Hematopoietic multipotent progenitor cell treated with erythropoietin and hydrocortisone succinate and interleukin-3 and kit ligand, for 15 days (in vitro differentiated cells): ENCODE results near the gene SMIM1.

Experiments used
- DNase-seq: peaks from one replicate; pipeline ENCODE4 v3.0.0-alpha.2; 2015; ENCODE audit warnings: low spot score

Gene SMIM1

DNA sequence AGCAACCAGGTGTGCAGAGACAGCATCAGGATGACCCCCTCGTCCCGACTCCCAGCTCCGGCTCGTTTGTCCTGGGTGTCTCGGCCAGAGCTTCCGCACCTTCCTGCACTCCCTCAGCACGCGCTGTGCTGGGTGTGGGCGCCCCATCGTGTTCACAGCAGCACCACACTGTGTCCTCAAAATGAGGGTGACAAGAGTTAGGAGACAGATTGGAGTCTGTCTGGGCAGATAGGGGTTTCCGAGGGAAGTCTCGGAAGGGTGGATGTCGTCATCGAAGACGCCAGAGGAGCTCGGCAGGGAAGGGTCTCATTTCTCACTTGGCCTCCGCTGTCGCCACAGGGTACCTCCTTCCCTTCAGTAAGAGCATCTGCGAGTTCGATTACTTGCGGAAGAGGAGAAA lies 16.2 kb upstream of the SMIM1 start:
- DNase-seq = no peak

DNA sequence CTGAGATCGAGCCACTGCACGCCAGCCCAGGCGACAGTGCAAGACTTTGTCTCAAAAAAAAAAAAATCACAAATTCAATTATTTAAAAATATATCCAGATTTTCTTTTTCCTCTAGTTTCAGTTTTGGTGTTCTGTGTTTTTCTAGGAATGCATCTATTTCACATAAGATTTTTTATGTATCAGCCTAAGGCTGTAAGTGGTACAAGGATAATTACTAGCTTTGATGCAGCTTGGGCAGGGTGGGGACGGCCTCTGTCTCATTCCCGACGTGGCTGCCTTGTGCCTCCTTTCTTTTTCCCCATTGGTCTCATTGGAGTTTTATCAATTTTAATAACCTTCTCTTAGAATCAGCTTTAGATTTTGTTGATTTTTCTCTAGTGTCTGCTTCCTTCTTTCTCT lies 13.4 kb upstream of the SMIM1 start:
- DNase-seq = no peak

DNA sequence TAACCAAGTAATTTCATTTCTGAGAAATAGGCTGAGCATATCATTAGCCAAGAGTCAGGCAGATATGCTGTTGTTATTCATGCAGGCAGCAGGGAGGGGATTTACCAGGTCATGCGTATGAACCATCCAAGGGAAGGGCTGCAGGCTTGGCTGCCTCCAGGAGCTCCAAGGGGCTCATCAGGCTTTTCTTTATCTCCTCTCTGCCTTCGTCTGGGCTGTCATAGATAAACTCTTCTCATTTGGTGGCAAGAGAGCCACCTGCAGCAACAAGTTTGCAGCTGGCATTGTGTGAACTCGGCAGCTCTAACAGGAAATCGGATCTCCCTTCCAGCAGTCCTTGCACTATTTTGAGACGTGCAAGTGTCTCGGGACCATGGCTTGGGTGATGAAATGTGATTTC lies 12.8 kb upstream of the SMIM1 start:
- peak; percentile 79 for DNase-seq

DNA sequence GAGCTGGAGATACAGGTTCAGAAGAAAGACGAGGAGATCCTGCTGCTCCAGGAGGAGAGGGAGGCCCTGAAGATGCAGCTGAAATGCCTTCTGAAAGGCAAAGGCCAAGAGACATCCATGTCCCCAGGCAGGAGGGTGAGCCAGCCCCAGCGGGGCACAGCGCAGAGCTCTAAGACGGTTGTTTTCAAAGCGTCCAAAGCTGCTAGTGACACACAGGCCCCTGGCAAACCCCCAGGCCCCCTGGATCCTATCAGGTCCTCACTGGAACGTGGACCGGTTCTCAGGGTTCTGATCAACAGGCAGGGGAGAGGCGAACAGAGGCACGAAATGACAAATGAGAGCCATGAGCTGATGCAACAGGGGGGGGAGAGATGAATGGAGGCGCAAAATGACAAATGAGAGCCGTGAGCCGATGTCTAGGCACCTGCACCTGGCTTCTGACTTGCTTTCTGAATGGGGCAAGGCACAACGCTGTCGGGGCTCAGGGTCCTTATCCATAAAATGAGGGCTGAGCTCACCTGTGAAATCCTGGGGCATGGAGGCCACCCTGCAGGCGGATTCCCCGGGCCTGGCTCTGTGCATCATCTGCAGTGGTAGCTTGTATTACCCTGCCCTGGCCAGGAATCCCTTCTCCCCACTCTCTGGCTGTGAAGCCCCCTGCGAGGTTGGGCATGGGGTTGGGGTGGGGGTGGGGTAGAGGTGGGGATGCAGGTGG lies 11.1 kb upstream of the SMIM1 start:
- no peak for DNase-seq

DNA sequence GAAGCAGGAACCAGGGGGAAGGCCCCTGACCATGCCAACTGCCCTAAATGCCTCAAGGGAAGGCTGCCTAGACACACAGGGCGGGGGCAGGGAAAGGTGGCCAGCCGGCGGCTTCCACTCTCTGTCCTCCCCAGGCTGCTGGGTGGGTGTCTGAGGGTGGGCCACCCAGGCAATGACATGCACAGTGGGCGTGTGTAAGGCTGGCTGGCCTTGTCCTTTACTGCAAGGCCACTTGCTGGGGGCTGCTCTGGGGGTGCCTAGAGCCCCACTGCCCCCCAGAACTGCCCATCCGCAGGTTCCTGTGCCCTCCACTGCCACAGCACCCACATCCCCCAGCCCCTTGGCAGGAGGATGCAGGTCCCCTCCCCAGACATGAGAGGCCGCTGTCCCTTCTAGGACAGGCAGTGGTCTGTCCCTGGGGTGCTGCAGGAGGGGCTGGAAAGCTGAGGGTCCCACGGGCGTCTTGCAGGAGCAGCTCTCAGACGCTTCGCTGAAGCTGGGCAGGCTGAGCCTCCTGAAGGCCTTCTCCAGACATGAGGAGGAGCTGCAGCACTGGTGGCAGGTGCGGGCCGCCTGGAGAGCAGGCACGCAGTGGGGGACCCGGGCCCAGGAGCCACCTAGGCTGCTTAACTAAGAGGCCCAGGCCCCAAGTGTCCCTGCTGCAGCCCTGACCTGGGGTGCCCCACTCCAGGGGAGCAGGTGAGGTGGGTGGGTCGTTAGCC lies 10.2 kb upstream of the SMIM1 start:
- DNase-seq = no peak

DNA sequence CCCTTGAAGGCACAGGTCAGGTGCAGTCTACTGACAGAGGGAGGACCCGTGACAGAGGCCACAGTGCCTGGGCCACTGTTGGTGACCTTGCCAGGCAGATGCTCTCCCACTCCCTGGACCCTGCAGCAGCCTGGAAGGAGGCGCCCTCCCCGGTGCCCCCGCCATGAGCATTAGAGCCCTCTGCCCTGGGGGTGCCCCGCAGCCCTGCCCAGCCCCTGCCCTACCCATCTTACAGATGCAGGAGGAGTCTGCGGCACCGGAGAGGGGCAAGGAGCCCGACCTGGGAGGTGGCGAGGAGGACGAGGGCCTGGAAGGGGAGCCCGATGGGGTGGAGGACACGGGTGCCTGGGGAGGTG lies 9.7 kb upstream of the SMIM1 start:
- DNase-seq = no peak

DNA sequence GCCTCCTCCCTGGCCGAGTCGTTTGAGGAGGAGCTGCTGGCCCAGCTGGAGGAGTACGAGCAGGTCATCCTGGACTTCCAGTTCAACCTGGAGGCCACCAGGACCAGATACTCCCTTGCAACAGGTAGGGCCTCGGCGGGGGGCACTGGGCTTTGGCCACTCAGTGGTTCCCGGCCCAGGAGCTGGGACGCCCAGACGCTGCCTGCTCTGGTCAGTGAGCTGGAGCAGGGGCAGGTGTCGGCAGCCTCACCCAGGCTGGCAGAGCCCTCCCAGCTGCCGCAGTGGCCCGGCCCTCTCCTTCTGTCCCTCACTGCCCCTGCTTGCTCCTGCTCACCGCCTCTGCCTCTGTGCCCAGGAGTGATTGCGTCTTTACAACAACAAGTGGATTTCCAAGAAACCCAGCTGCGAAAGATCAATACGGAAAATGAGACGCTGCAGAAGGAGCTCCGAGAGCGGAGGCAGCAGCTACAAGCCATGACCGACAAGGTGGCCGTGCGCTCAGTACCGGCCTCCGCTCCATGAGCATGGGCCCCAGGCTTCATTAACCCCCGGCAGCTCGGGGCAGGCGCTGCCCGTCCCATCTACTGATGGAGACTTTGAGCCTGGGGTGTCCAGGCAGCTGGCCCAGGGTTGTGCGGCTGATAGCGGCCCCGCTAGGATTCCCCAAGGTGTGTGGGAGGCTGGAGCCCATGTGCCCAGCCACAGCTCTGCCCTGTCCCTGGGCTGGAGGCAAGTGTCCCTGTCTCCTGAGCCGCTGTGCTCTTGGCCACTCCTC lies 9.0 kb upstream of the SMIM1 start:
- no peak for DNase-seq

DNA sequence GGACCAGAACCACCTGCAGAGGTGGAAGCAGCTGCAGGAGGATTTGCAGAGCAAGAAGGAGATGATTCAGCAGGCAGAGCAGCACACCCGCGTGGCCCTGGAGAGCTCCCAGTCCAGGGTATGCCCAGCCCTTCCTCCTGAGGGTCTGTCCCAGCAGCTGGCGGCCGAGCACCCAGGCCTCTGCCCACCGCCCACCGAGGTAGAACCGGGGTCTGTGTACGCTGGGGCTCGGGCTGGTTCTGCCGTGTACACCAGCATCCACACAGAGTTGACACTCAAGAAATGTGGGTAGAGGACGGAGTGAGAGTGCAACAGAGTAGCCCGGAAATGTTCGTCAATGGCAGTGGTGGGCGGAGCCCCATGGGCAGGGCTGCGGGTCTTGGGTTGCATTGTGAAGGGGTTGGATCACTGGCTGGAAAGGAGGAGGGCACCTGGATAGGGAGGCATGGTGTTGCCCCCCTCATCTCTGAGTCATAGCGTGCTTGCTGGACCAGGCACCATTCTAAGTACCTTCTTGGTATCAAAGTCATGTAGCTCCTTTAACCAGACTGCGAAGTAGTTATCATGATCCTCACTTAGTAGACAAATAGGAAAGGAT lies 5.1 kb upstream of the SMIM1 start:
- DNase-seq = no peak

DNA sequence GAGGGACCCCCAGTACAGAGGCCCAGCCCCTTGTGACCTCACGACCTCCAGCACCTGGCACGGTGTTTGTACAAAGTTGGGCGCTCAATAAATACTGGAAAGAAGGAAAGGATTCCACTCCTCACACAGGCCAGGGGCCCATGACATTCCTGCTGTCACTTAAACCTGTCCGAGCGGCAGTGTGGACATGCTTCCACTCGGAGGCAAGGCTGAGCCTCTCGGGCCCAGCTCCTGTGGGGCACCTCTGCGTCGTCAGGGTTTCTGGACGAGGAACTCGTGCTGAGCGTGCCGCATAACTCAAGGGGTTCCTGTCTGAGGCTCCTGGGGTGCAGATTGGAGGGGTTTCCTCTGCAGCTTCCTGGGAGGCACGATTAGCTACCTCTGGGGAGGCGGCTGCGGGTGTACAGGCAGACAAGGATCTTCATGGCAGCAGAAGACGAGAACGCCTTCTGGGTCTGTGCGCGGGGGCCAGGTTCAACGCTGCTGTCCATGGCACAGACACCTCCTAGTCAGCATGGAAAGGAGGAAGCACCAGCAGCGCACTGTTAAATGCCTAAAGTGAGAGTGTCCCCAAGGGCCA lies 3.6 kb upstream of the SMIM1 start:
- no peak for DNase-seq

DNA sequence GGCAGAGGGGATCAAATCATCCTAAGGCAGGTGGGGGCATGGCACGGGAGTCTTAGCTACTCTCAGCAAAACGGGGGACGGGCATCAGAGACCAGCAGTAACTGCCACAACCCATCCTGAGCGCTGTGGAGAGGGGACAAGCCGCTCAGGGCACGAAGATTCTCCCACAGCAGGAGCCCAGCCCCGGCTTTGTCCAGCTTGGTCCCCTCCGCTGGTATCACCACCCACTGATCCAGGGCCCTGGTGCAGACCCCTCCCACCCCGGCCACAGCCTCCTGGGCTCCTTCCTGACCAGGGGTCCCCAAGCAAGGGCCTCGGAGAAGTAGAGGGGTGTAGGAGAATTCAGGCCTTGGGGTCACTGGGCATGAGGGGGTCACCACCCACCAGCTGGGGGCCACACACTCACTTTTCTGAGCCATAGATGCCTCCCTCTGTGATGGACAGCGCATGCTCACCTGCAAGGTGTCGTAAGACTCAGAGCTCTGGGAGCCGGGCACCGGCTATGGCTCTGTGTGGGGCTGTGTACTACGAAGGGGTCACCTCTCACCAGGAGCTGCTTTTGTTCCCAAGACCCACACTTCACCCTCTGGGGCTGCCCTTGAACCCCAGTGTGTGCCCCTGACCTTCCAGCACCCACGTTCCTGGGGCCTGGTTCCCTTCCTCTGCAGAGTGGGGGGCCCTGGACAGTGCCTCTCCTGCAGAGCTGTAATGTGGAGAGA lies 2.3 kb upstream of the SMIM1 start:
- no peak for DNase-seq

DNA sequence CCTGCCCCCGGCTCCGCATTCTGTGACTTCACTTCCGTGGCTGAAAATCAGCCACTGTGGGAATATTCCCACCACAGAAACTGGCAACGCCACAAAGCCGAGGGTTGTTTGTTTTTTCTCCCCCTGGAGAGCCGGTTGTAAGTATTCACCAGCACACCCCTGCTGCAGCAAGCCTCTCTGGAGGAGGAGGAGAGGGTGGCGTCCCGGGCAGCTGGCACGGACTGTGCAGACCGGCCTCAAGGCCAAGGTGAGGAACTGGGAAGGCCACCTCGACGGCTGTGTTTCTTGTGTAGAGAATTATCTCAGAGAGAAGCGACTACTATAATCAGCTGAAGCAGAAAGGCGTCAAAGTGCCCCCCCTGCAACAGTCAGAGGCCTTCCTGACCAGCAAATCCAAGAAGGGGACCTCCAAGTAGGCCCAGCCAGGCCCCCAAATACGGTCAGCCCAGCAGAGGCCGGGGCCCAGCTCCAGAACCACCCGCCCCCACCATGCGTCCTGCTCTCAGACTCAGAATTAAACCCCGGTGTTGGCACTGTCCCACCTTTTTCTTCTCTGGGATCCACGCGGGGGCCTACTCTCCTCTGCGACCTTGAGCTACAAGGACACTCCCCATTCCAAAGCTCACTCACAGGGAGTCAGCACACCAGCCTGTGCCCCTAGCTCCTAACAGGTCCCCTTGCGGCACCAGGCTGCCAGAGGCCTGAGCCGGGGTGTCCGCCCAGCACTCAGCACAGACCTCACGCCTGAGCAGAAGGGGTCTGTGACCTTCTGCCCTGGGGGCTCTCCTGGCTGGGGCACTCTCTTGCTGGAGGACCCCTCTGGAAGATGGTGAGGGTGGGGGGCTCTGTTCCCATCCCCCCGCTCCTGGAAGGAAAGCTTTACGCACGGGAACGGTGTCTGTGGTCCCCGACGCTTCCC lies 1.2 kb upstream of the SMIM1 start:
- no peak for DNase-seq

DNA sequence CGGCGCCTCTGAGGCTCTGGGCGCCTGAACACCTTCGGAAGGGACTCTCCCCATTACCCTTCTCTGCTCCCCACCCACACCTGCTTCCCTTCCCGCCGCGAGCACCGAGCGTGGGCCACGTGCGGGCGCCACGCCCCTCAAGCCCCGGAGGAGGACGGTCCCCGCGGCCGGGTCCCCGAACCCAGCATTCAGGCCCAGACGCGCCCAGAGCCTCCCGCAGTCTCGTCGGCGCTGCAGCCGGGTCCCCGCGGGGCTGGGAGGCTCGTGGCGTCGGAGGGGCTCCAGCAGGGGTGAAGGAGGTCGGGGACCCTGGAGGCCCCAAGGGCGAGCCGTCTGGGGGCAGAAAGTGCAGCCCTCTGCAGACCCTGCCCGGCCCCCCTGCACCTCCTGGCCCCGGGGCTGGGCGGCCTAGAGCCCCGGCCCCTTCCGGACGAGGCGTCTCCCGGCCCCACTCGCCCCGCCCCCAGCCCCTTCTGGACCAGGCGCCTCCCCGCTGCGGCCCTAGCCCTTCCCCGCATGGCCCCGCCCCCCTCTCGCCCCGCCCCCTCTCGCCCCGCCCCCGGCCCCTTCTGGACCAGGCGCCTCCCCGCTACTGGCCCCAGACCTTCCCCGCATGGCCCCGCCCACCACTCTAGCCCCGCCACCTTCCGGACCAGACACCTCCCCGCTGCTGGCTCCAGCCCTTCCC lies 378 bp upstream of the SMIM1 start:
- peak; percentile 89 for DNase-seq

DNA sequence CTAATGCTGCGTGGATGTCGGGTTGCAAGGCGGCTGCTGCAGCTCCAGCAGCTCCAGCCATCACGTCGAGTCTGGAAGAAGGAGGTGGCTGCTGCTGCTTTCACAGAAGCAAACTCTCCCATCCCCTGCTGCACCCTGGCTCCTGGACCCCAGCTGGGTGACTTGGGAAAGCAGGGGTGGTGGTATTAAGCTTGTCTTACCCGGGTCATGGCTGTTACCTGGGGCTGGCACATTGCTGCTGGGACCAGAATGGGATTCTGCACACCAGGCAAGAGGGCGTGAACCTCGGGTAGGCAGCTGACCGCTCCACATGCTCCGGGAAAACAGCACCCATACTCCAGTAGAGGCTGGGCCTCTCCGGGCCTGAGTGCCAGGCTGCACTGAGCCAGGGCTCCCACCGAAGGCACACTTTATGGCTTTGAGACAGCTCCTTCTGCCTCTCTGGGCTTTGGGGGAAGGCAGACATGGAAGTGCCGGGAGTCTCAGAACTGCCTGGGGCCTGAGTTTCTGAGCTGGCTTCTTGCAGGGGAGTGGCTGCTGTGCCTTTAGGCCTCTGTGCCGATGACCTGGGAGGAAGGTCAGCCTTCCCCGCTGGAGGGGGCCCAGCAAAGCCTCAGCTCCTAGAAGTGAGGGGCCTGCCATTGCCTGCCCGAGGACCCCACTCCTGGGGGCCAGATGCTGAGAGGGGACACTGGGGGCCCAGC lies 1.2 kb downstream of the SMIM1 start:
- peak; percentile 39 for DNase-seq

DNA sequence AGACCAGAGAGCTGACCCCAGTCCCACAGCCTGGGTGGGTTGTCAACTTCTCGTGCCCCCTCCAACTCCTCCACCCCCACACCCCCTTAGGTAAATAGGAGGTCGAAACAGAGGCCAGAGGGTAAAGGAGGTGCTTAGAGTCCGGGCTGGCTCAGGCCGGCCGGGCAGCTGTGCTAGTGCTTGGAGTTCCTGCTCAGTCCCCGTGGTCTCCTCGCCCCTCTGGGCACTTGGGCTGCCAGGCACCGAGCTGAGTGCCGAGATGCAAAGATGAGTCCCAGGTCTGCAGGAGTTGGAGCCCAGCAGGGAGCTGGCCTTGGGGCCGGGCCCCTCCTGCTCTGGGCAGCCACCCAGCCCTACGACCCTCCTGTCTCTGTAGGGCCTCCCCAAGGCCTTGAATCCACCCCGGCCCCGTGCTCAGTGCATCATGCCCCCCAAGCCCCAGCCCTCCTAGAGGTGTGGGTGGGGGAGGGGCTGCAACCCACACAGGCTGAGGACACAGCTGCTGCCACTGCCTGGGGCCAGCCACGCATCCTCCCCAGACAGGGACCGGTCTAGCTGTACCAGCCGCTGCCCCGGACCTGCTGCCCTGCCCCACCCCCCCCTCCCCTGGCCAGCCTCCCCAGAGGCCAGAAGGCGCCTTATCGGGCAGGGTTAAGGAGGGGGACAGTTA lies 1.9 kb downstream of the SMIM1 start:
- peak; percentile 30 for DNase-seq

DNA sequence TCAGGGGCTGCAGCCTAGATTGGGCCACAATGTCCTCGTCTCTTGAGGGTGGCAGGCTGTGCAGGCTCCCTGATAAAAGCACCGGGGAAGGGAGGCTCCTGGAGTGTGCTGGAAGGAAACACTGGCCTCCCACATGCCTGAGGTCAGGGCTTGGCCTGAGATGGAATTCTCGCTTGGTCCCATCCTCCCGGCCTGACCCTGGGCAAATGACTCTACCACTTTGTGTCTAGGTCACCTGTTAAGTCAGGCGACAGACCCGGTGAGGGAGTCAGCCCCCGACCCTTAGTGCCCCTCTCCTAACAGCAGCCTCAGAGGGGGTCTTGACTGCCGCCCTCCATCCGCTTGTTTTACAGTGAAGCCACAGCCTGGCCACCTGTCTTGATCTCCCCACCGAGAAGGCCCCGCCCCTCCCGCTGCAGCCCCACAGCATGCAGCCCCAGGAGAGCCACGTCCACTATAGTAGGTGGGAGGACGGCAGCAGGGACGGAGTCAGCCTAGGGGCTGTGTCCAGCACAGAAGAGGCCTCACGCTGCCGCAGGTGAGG lies 2.5 kb downstream of the SMIM1 start:
- peak; percentile 79 for DNase-seq

DNA sequence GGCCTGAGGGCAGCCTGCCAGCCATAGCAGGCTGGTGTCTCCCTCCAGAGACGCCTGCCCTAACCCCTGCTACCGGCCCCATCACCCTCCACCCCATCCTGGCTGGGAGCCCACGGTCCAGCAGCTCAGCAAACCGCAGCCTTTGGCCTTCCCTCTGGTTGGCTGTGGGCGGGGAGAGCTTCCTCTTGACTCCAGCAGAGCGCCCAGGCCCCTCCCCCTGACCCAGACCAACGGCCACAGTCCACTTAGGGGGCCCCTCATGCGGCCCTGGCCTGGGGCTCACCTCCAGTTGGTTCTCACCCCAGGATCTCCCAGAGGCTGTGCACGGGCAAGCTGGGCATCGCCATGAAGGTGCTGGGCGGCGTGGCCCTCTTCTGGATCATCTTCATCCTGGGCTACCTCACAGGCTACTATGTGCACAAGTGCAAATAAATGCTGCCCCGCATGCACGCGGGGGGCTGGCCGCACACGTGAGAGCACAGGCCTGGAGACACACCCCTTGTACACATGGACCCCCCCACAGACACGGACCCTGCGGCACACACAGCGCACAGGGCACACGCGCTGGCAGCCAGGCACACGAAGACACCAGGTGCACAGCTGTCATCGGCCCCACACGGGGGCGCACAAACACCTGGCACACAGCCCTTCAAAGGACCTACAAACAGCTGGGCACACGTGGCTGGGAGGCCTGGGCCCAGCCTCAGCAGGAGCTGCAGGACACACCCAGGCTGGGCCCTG lies 3.1 kb downstream of the SMIM1 start:
- peak; percentile 83 for DNase-seq

DNA sequence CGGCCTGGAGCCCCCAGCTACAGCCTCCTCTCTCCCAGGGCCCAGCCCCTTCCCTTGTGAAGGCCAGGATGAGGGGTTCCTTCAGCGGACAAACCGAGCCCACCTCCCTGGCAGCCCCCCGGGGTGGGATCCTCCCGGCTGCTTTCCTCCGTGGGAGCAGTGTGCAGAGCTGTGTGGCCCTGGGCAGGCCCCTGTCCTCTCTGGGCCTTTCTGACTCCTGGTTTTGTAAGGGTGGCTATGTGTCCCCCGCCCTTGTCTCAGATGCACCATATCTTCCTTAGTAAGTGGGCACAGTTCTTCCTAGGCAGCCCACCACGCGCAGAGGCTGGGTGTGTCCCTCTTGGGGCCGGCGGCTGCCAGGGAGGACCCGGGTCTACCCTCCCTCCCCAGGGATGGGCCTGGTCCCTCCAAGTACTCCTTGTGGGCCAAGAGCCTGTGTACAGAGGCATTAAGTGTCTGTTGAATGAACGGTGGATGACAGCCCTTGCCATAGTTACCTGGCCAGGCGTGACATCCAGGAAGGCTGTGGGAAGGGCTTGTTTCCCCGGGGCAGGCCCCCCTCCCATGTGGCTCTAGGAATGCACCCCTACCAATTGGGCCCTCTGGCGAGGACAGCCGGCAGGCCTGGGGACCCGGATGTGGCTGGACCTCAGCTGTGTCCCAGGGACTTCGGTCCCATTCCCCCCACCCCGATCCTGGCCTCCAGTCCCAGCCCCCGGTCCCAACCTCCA lies 3.8 kb downstream of the SMIM1 start:
- no peak for DNase-seq
